ENCODE measurements around the gene C16orf74. TPM values are rescaled to one million over a fixed set of nuclear protein-coding genes. Genes with fewer than 3 reads are reported as not detected.
A peak's percentile ranks its signal among the peaks of the same experiment; 100 is the strongest.

C16orf74 gene
- total and polyA plus RNA-seq, 7 experiments from 2014 or later = 0.99 to 19.8 (median 13.1) TPM

GRCh38 chr16:85683363-85683762 is 67.5 kb downstream of the C16orf74 start:
- Mint-ChIP-seq H3K4me1 (peaks cover 6 to 28% (median 9%) of the 10 kb centered on the region in 7 donors), H3K9me3 (no peaks in the 10 kb centered on the region), H3K36me3 (peaks cover 0 to 10% (median 3%) of the 10 kb centered on the region in 5 donors), H3K4me3 (no peak overlapping the region), H3K27ac (peak overlapping the region in 1 of 9 donors; percentile 22), H3K27me3 (no peaks in the 10 kb centered on the region)
- ChIA-PET POLR2A (interaction anchor here (1.0 kb wide), 1 partner anchor 12 kb away, joined by 3 read pairs; no protein-coding TSS in a partner anchor), CTCF (interaction anchor here (0.8 kb wide), 1 partner anchor 23 kb away, joined by 3 read pairs; no protein-coding TSS in a partner anchor)
- intact Hi-C loops (cut with micrococcal nuclease) = no loop called here
- DNase-seq (no peak), ATAC-seq (no peak)
- no peak overlapping the region for H3K27ac ChIP-seq (ENCODE audit: low read depth, low read length)
- no peaks in the 10 kb centered on the region for H3K4me1 ChIP-seq (ENCODE audit: control insufficient read depth in 2 of 2, insufficient read depth in 2 of 2, low read length in 2 of 2)
- H3K9me3 ChIP-seq (ENCODE audit: control insufficient read depth in 2 of 3, low read length in 3 of 3) = no peaks in the 10 kb centered on the region
- no peak overlapping the region for H3K4me3 ChIP-seq (ENCODE audit: low read length)
- H3K36me3 ChIP-seq (ENCODE audit: control insufficient read depth in 2 of 3, insufficient read depth in 3 of 3, low read length in 3 of 3) = no peaks in the 10 kb centered on the region
- H3K27me3 ChIP-seq (ENCODE audit: control insufficient read depth in 2 of 2, insufficient read depth in 2 of 2, low read length in 2 of 2) = no peaks in the 10 kb centered on the region

GRCh38 chr16:85682516-85682915 is 68.4 kb downstream of the C16orf74 start:
- no peak overlapping the region for H3K4me3 ChIP-seq (ENCODE audit: low read length)
- ChIA-PET CTCF (no interaction called here), POLR2A (interaction anchor here (0.6 kb wide), 1 partner anchor 222 kb away, joined by 4 read pairs; no protein-coding TSS in a partner anchor)
- no peaks in the 10 kb centered on the region for H3K9me3 ChIP-seq (ENCODE audit: control insufficient read depth in 2 of 3, low read length in 3 of 3)
- no peak for DNase-seq
- H3K27me3 ChIP-seq (ENCODE audit: control insufficient read depth in 2 of 2, insufficient read depth in 2 of 2, low read length in 2 of 2) = no peaks in the 10 kb centered on the region
- no peak overlapping the region for H3K27ac ChIP-seq (ENCODE audit: low read depth, low read length)
- no peaks in the 10 kb centered on the region for H3K36me3 ChIP-seq (ENCODE audit: control insufficient read depth in 2 of 3, insufficient read depth in 3 of 3, low read length in 3 of 3)
- intact Hi-C loops (cut with micrococcal nuclease) = no loop called here
- no peak for ATAC-seq
- H3K27me3 Mint-ChIP-seq = no peaks in the 10 kb centered on the region
- peaks cover 6 to 26% (median 7%) of the 10 kb centered on the region in 7 donors for H3K4me1 Mint-ChIP-seq
- H3K36me3 Mint-ChIP-seq = peaks cover 0 to 10% (median 3%) of the 10 kb centered on the region in 5 donors
- no peak overlapping the region for H3K27ac Mint-ChIP-seq
- no peaks in the 10 kb centered on the region for H3K4me1 ChIP-seq (ENCODE audit: control insufficient read depth in 2 of 2, insufficient read depth in 2 of 2, low read length in 2 of 2)
- no peak overlapping the region for H3K4me3 Mint-ChIP-seq
- no peaks in the 10 kb centered on the region for H3K9me3 Mint-ChIP-seq

GRCh38 chr16:85681255-85681654 is 69.6 kb downstream of the C16orf74 start:
- H3K4me3 ChIP-seq (ENCODE audit: low read length) = no peak overlapping the region
- DNase-seq (no peak), ATAC-seq (no peak)
- Mint-ChIP-seq H3K4me1 (peaks cover 0 to 17% (median 1%) of the 10 kb centered on the region in 7 donors), H3K4me3 (no peak overlapping the region), H3K27ac (peak overlapping the region in 1 of 9 donors; percentile 10), H3K36me3 (peaks cover 0 to 10% (median 3%) of the 10 kb centered on the region in 5 donors), H3K9me3 (no peaks in the 10 kb centered on the region), H3K27me3 (no peaks in the 10 kb centered on the region)
- H3K36me3 ChIP-seq (ENCODE audit: control insufficient read depth in 2 of 3, insufficient read depth in 3 of 3, low read length in 3 of 3) = no peaks in the 10 kb centered on the region
- H3K27me3 ChIP-seq (ENCODE audit: control insufficient read depth in 2 of 2, insufficient read depth in 2 of 2, low read length in 2 of 2) = no peaks in the 10 kb centered on the region
- ChIA-PET CTCF (no interaction called here), POLR2A (no interaction called here)
- H3K4me1 ChIP-seq (ENCODE audit: control insufficient read depth in 2 of 2, insufficient read depth in 2 of 2, low read length in 2 of 2) = no peaks in the 10 kb centered on the region
- H3K9me3 ChIP-seq (ENCODE audit: control insufficient read depth in 2 of 3, low read length in 3 of 3) = no peaks in the 10 kb centered on the region
- intact Hi-C loops (cut with micrococcal nuclease) = no loop called here
- H3K27ac ChIP-seq (ENCODE audit: low read depth, low read length) = no peak overlapping the region

GRCh38 chr16:85680352-85680944 is 70.4 kb downstream of the C16orf74 start:
- intact Hi-C loops (cut with micrococcal nuclease) = no loop called here
- peaks cover 0 to 10% (median 3%) of the 10 kb centered on the region in 5 donors for H3K36me3 Mint-ChIP-seq
- no peaks in the 10 kb centered on the region for H3K9me3 Mint-ChIP-seq
- H3K4me1 ChIP-seq (ENCODE audit: control insufficient read depth in 2 of 2, insufficient read depth in 2 of 2, low read length in 2 of 2) = no peaks in the 10 kb centered on the region
- H3K9me3 ChIP-seq (ENCODE audit: control insufficient read depth in 2 of 3, low read length in 3 of 3) = no peaks in the 10 kb centered on the region
- H3K4me1 Mint-ChIP-seq = peaks cover 0 to 19% (median 0%) of the 10 kb centered on the region in 7 donors
- peak overlapping the region in 4 of 9 donors; percentile 16 to 57 (median 38) for H3K27ac Mint-ChIP-seq
- ChIA-PET CTCF (no interaction called here), POLR2A (no interaction called here)
- H3K27me3 Mint-ChIP-seq = no peaks in the 10 kb centered on the region
- DNase-seq (no peak), ATAC-seq (peak; percentile 18)
- H3K36me3 ChIP-seq (ENCODE audit: control insufficient read depth in 2 of 3, insufficient read depth in 3 of 3, low read length in 3 of 3) = no peaks in the 10 kb centered on the region
- no peak overlapping the region for H3K4me3 ChIP-seq (ENCODE audit: low read length)
- no peaks in the 10 kb centered on the region for H3K27me3 ChIP-seq (ENCODE audit: control insufficient read depth in 2 of 2, insufficient read depth in 2 of 2, low read length in 2 of 2)
- no peak overlapping the region for H3K4me3 Mint-ChIP-seq
- no peak overlapping the region for H3K27ac ChIP-seq (ENCODE audit: low read depth, low read length)

GRCh38 chr16:85679870-85680269 is 71.0 kb downstream of the C16orf74 start:
- Mint-ChIP-seq H3K9me3 (no peaks in the 10 kb centered on the region), H3K27ac (peak overlapping the region in 2 of 9 donors; percentile 16 to 43), H3K4me1 (peaks cover 0 to 23% (median 0%) of the 10 kb centered on the region in 7 donors), H3K36me3 (peaks cover 0 to 10% (median 3%) of the 10 kb centered on the region in 5 donors), H3K4me3 (no peak overlapping the region), H3K27me3 (no peaks in the 10 kb centered on the region)
- ChIA-PET CTCF (no interaction called here), POLR2A (no interaction called here)
- intact Hi-C loops (cut with micrococcal nuclease) = no loop called here
- Histone ChIP-seq H3K27me3 (ENCODE audit: control insufficient read depth in 2 of 2, insufficient read depth in 2 of 2, low read length in 2 of 2) (no peaks in the 10 kb centered on the region), H3K27ac (ENCODE audit: low read depth, low read length) (no peak overlapping the region), H3K36me3 (ENCODE audit: control insufficient read depth in 2 of 3, insufficient read depth in 3 of 3, low read length in 3 of 3) (no peaks in the 10 kb centered on the region), H3K4me3 (ENCODE audit: low read length) (no peak overlapping the region), H3K4me1 (ENCODE audit: control insufficient read depth in 2 of 2, insufficient read depth in 2 of 2, low read length in 2 of 2) (no peaks in the 10 kb centered on the region), H3K9me3 (ENCODE audit: control insufficient read depth in 2 of 3, low read length in 3 of 3) (no peaks in the 10 kb centered on the region)
- ATAC-seq = no peak
- no peak for DNase-seq

- no peaks in the 10 kb centered on the region for H3K9me3 Mint-ChIP-seq
- peaks cover 0 to 10% (median 0%) of the 10 kb centered on the region in 3 experiments for H3K36me3 ChIP-seq (ENCODE audit: control insufficient read depth in 2 of 3, insufficient read depth in 3 of 3, low read length in 3 of 3)
- ATAC-seq = no peak
- H3K4me1 Mint-ChIP-seq = peaks cover 0 to 22% (median 0%) of the 10 kb centered on the region in 7 donors
- no peak overlapping the region for H3K4me3 Mint-ChIP-seq
- H3K4me3 ChIP-seq (ENCODE audit: low read length) = no peak overlapping the region
- H3K36me3 Mint-ChIP-seq = peaks cover 3 to 19% (median 4%) of the 10 kb centered on the region in 5 donors
- no peaks in the 10 kb centered on the region for H3K27me3 ChIP-seq (ENCODE audit: control insufficient read depth in 2 of 2, insufficient read depth in 2 of 2, low read length in 2 of 2)
- H3K4me1 ChIP-seq (ENCODE audit: control insufficient read depth in 2 of 2, insufficient read depth in 2 of 2, low read length in 2 of 2) = no peaks in the 10 kb centered on the region
- intact Hi-C loops (cut with micrococcal nuclease) = no loop called here
- H3K27me3 Mint-ChIP-seq = no peaks in the 10 kb centered on the region
- POLR2A ChIA-PET = no interaction called here
- DNase-seq = no peak
- H3K9me3 ChIP-seq (ENCODE audit: control insufficient read depth in 2 of 3, low read length in 3 of 3) = no peaks in the 10 kb centered on the region
- no peak overlapping the region for H3K27ac Mint-ChIP-seq
- CTCF ChIA-PET = no interaction called here
- H3K27ac ChIP-seq (ENCODE audit: low read depth, low read length) = no peak overlapping the region
These were observed 72.1 kb downstream of the C16orf74 start for GRCh38 chr16:85678821-85679220.

GRCh38 chr16:85678016-85678415 is 72.9 kb downstream of the C16orf74 start:
- Mint-ChIP-seq H3K27ac (no peak overlapping the region), H3K27me3 (no peaks in the 10 kb centered on the region), H3K4me3 (no peak overlapping the region), H3K36me3 (peaks cover 3 to 14% (median 4%) of the 10 kb centered on the region in 5 donors), H3K4me1 (peaks cover 0 to 22% (median 0%) of the 10 kb centered on the region in 7 donors), H3K9me3 (no peaks in the 10 kb centered on the region)
- CTCF ChIA-PET = no interaction called here
- DNase-seq = no peak
- POLR2A ChIA-PET = no interaction called here
- H3K4me3 ChIP-seq (ENCODE audit: low read length) = no peak overlapping the region
- peaks cover 0 to 15% (median 0%) of the 10 kb centered on the region in 3 experiments for H3K36me3 ChIP-seq (ENCODE audit: control insufficient read depth in 2 of 3, insufficient read depth in 3 of 3, low read length in 3 of 3)
- no peaks in the 10 kb centered on the region for H3K27me3 ChIP-seq (ENCODE audit: control insufficient read depth in 2 of 2, insufficient read depth in 2 of 2, low read length in 2 of 2)
- intact Hi-C loops (cut with micrococcal nuclease) = no loop called here
- H3K4me1 ChIP-seq (ENCODE audit: control insufficient read depth in 2 of 2, insufficient read depth in 2 of 2, low read length in 2 of 2) = no peaks in the 10 kb centered on the region
- H3K9me3 ChIP-seq (ENCODE audit: control insufficient read depth in 2 of 3, low read length in 3 of 3) = no peaks in the 10 kb centered on the region
- ATAC-seq = no peak
- H3K27ac ChIP-seq (ENCODE audit: low read depth, low read length) = no peak overlapping the region

Measured in naive thymus-derived CD4-positive, alpha-beta T cell (primary cell).